Caco-2 (cell line): Measurements from ENCODE around the gene LDLRAD2. TPM values are rescaled to one million over a fixed set of nuclear protein-coding genes. Genes with fewer than 3 reads are reported as not detected.
"Not testable (repeated sequence)": the region's sequence is repeated elsewhere in the genome, so short reads cannot be mapped to it uniquely, and the experiment has no call there.

Experiments
- BruUV-seq: library from RNA; stranded (reverse); fragments of 400-500 nt; replicated peaks from 2 replicates; lab custom pipeline; 2021; lab: Mats Ljungman, UMichigan
- CTCF ChIA-PET: fragments of 300-600 bp; sonication (Branson Sonifier 250); formaldehyde crosslinking; loops from one replicate; lab custom pipeline; 2022; ENCODE audit warnings: antibody characterized with exemption; lab: Charles Lee
- POLR2A ChIA-PET: fragments of 300-600 bp; sonication (Branson Sonifier 250); formaldehyde crosslinking; loops from one replicate; lab custom pipeline; 2022; ENCODE audit warnings: antibody characterized with exemption; lab: Charles Lee
- DNase-seq, 2 experiments: peaks; one replicate each; pipeline versions ENCODE4 v3.0.0 to v3.0.0-alpha.2; 2020 to 2022
- H3K27me3 ChIP-seq: replicated peaks from 2 replicates; pipeline ENCODE4 v1.6.0; 2011; ENCODE audit warnings: low read length; ENCODE audit not compliant: control insufficient read depth, insufficient read depth
- H3K36me3 ChIP-seq: 2 replicates; pipeline ENCODE4 v1.5.1; 2011; ENCODE audit warnings: low read length; ENCODE audit not compliant: control insufficient read depth, insufficient read depth
- H3K4me1 ChIP-seq: fragments of 250-450 bp; sonication (Bioruptor Pico); 2 replicates; pipeline ENCODE4 v1.5.1; 2020; ENCODE audit warnings: mild to moderate bottlenecking
- H3K4me3 ChIP-seq: 2 replicates; pipeline ENCODE4 v1.5.1; 2011; ENCODE audit warnings: low read depth, mild to moderate bottlenecking, control low read depth, low read length
- H3K9me3 ChIP-seq: fragments of 250-450 bp; sonication (Bioruptor Pico); 2 replicates; pipeline ENCODE4 v1.5.1; 2020; ENCODE audit warnings: mild to moderate bottlenecking, moderate library complexity
- H3K27ac Mint-ChIP-seq: one replicate; pipeline ENCODE4 v1.8.0; 2022; ENCODE audit warnings: mixed read lengths; ENCODE audit not compliant: unreplicated experiment
- H3K27me3 Mint-ChIP-seq: one replicate; pipeline ENCODE4 v1.8.0; 2022; ENCODE audit warnings: mixed read lengths; ENCODE audit not compliant: insufficient read depth, unreplicated experiment
- H3K36me3 Mint-ChIP-seq: one replicate; pipeline ENCODE4 v1.8.0; 2022; ENCODE audit warnings: mild to moderate bottlenecking, mixed read lengths; ENCODE audit not compliant: insufficient read depth, unreplicated experiment
- H3K4me1 Mint-ChIP-seq: one replicate; pipeline ENCODE4 v1.8.0; 2022; ENCODE audit warnings: low read depth, mixed read lengths; ENCODE audit not compliant: unreplicated experiment
- H3K4me3 Mint-ChIP-seq: one replicate; pipeline ENCODE4 v1.8.0; 2022; ENCODE audit warnings: mild to moderate bottlenecking, moderate library complexity, mixed read lengths; ENCODE audit not compliant: unreplicated experiment
- H3K9me3 Mint-ChIP-seq: one replicate; pipeline ENCODE4 v1.8.0; 2022; ENCODE audit warnings: mixed read lengths; ENCODE audit not compliant: unreplicated experiment
- intact Hi-C: fragments of 100-400 bp; cut with micrococcal nuclease; formaldehyde crosslinking; loops from one replicate; pipeline ENCODE4 v1.10.0; 2022; ENCODE audit not compliant: unreplicated experiment
- total RNA-seq: library from RNA; stranded (reverse); gene quantifications from 2 replicates; pipeline ENCODE4 v1.2.3, GENCODE V29; 2022
- TF ChIP-seq, protein P1 (sequence below), 2 experiments: fragments of 200-600 bp in 1 of 2; IDR thresholded peaks; 1 replicate in 1 of 2; 2 replicates in 1 of 2; pipeline versions ENCODE4 v1.5.1 to v1.8.0; 2011 to 2022; ENCODE audit warnings: antibody characterized with exemption in 1 of 2, control low read depth in 1 of 2, inconsistent platforms in 1 of 2, low read depth in 1 of 2, low read length in 1 of 2, mild to moderate bottlenecking in 1 of 2, moderate library complexity in 1 of 2; ENCODE audit not compliant: insufficient read depth in 1 of 2, severe bottlenecking in 1 of 2, unreplicated experiment in 1 of 2

Gene LDLRAD2
- total RNA-seq, 1 experiment from 2014 or later = not detected

DNA sequence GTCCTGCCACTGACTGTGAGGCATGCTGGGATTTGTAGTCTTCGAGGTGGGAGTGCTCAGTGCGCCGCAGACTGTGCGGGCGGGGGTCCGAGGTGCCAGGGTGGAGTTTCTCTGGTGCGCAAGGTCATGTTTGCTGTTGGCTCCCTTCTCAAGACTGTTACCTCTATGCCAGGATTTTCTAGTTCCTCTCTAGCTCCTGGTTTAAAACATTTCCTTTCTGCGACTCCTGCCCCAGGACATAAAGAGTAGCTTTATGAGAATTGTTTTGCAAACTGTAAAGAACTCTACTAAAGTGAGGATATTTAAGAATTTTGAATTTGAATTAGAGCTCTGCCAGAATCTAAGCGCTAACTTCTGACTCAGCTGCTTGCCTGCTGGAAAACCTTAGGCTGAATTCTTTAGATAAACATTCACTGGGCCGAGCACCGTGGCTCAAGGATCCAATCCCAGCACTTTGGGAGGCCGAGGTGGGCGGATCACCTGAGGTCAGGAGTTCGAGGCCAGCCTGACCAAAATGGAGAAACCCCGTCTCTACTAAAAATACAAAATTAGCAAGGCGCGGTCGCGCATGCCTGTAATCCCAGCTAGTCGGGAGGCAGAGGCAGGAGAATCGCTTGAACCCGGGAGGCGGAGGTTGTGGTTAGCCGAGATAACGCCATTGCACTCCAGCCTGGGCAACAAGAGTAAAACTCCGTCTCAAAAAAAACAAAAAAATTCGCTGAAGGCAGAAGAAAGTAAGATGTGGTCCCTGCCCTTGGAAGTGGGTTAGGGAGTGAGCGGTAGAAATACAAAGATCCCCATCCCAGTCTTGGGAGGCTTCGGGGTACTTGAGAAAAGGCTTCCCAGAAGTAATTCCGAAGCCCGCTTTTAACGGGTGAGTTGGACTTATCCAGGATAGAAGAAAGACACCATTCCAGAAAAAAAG, 28.1 kb upstream of the LDLRAD2 start:
- BruUV-seq = no TSS peak

GRCh38 chr1:21785764-21786163, 26.3 kb upstream of the LDLRAD2 start:
- H3K27me3 ChIP-seq, H3K4me1 Mint-ChIP-seq, H3K27ac Mint-ChIP-seq, H3K9me3 ChIP-seq, H3K36me3 ChIP-seq, DNase-seq, BruUV-seq, CTCF ChIA-PET, H3K27me3 Mint-ChIP-seq, H3K4me3 ChIP-seq, H3K4me1 ChIP-seq, H3K4me3 Mint-ChIP-seq, H3K9me3 Mint-ChIP-seq: not testable (repeated sequence)
- intact Hi-C loops = loop anchor here (10.0 kb wide), 1 partner anchor 111 kb away; no protein-coding TSS in a partner anchor
- POLR2A ChIA-PET = interaction anchor here (0.7 kb wide), 1 partner anchor 117 kb away, joined by 4 read pairs; no protein-coding TSS in a partner anchor
- H3K36me3 Mint-ChIP-seq = peaks cover 19% of the 10 kb centered on the region

More for the DNA sequence above, 28.1 kb upstream of the LDLRAD2 start:
- CTCF ChIA-PET = no interaction called here
- POLR2A ChIA-PET = no interaction called here
- no peaks in the 10 kb centered on the region for H3K36me3 ChIP-seq
- Mint-ChIP-seq H3K4me3 (peak overlapping the region; percentile 86), H3K9me3 (peaks cover 9% of the 10 kb centered on the region), H3K27me3 (no peaks in the 10 kb centered on the region), H3K36me3 (peaks cover 19% of the 10 kb centered on the region), H3K27ac (peak overlapping the region; percentile 98), H3K4me1 (no peaks in the 10 kb centered on the region)
- DNase-seq = peak in 1 of 2 experiments; percentile 20
- H3K9me3 ChIP-seq = no peaks in the 10 kb centered on the region
- peak overlapping the region; percentile 91 for H3K4me3 ChIP-seq
- intact Hi-C loops = loop anchor here (10.0 kb wide), 1 partner anchor 109 kb away; no protein-coding TSS in a partner anchor
- no peaks in the 10 kb centered on the region for H3K27me3 ChIP-seq
- H3K4me1 ChIP-seq = no peaks in the 10 kb centered on the region
- TF ChIP-seq, protein P1, sequence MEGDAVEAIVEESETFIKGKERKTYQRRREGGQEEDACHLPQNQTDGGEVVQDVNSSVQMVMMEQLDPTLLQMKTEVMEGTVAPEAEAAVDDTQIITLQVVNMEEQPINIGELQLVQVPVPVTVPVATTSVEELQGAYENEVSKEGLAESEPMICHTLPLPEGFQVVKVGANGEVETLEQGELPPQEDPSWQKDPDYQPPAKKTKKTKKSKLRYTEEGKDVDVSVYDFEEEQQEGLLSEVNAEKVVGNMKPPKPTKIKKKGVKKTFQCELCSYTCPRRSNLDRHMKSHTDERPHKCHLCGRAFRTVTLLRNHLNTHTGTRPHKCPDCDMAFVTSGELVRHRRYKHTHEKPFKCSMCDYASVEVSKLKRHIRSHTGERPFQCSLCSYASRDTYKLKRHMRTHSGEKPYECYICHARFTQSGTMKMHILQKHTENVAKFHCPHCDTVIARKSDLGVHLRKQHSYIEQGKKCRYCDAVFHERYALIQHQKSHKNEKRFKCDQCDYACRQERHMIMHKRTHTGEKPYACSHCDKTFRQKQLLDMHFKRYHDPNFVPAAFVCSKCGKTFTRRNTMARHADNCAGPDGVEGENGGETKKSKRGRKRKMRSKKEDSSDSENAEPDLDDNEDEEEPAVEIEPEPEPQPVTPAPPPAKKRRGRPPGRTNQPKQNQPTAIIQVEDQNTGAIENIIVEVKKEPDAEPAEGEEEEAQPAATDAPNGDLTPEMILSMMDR (IDR thresholded peaks at IDR 0.05; ENCODE audit: insufficient read depth in 1 of 2, low read depth in 1 of 2, low read length in 1 of 2, severe bottlenecking in 1 of 2, unreplicated experiment in 1 of 2) = no peak

- ChIA-PET CTCF (no interaction called here), POLR2A (no interaction called here)
- Histone ChIP-seq H3K4me3 (no peak overlapping the region), H3K9me3 (no peaks in the 10 kb centered on the region), H3K4me1 (no peaks in the 10 kb centered on the region), H3K27me3 (no peaks in the 10 kb centered on the region), H3K36me3 (no peaks in the 10 kb centered on the region)
- Mint-ChIP-seq H3K36me3 (peaks cover 19% of the 10 kb centered on the region), H3K27me3 (no peaks in the 10 kb centered on the region), H3K4me3 (no peak overlapping the region), H3K4me1 (no peaks in the 10 kb centered on the region), H3K27ac (no peak overlapping the region), H3K9me3 (peaks cover 9% of the 10 kb centered on the region)
- TF ChIP-seq, protein P1 (IDR thresholded peaks at IDR 0.05; ENCODE audit: insufficient read depth in 1 of 2, low read depth in 1 of 2, low read length in 1 of 2, severe bottlenecking in 1 of 2, unreplicated experiment in 1 of 2) = no peak
- DNase-seq = no peak
- BruUV-seq = no TSS peak
- intact Hi-C loops = loop anchor here (10.0 kb wide), 1 partner anchor 112 kb away; no protein-coding TSS in a partner anchor
Measured at GRCh38 chr1:21786640-21787039, 25.4 kb upstream of the LDLRAD2 start.
